Measurements from ENCODE around the gene SAFB2.

GRCh38 chr19:5644037-5644436, 21.5 kb upstream of the SAFB2 start:
- no peak for TF ChIP-seq CTCF (IDR thresholded peaks at IDR 0.05)
- no peak for TF ChIP-seq POLR2A (IDR thresholded peaks at IDR 0.05)

Data from tibial nerve (tissue), 3 donors.